GM18498 (cell line): ENCODE results near the gene ADAMTS12.

ENCODE experiments used
- ATAC-seq: cut with Tn5 transposase; IDR thresholded peaks from one replicate; pipeline ENCODE4 v1.9.1; 2021; ENCODE audit warnings: mild to moderate bottlenecking, moderate library complexity; ENCODE audit not compliant: unreplicated experiment

Gene ADAMTS12

GRCh38 chr5:33671700-33672291, 220.0 kb downstream of the ADAMTS12 start:
- no peak for ATAC-seq

DNA sequence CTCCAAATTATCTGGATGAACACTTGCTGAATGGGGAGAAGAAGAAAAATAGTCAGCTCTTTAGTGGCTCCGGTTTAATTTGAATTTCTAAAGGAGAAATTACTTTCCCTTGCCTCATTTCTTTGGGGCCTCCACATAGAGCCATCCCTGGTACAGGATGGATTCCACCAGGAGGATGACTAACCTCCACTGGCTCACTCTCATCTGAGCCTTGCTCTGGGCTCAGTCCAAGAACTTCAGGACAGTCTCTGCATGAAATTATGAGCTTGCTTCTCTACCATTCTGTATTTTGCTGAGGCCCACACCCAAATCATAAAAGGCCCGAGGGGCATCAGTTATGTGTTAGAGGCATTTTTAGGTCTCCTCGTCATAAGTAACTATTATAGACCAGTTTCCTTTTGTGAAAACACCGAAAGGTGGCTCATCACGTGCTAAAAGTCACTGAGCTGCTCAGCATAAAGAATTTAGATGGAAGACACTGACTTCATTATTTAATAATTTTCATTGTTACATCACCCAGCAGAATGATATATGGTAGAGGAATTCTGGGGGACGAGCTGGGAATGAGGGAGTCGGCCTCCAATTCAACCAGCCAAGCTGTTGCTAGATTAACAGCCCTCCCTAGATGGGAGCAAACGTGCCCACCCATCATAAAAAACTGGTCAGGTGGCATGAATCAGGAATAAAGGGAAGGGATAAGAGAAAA, 228.9 kb downstream of the ADAMTS12 start:
- no peak for ATAC-seq

DNA sequence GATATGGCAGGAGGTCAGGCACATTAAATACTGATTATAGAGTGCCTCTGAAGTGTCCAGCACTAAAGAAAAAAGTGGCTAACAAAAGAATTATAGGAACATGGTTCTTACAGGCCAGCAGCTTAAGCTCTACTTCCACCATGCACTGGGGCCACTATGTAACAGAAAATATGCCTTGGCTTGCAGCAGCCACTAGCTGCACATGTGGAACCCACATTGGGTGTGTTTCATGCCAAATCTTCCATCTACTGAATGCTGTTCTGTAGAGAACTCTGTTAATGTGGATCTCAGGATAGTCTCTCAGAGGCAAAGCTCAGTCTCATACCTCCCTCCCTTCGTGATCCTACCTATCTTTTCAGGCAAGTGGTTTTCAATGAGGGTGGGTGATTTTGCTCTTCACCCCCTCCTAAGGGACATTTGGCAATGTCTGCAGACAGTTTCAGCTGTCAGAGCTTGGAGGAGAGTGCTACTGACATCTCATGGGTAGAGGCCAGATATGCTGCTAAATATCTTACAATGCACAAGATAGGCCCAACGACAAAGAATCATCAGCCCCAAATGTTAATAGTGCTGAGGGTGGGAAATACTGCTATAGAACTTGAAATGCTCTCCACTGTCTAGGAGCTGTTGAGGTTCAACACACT, 232.1 kb downstream of the ADAMTS12 start:
- no peak for ATAC-seq

- ATAC-seq, result no peak
Measured at GRCh38 chr5:33657804-33658440, 233.9 kb downstream of the ADAMTS12 start.

DNA sequence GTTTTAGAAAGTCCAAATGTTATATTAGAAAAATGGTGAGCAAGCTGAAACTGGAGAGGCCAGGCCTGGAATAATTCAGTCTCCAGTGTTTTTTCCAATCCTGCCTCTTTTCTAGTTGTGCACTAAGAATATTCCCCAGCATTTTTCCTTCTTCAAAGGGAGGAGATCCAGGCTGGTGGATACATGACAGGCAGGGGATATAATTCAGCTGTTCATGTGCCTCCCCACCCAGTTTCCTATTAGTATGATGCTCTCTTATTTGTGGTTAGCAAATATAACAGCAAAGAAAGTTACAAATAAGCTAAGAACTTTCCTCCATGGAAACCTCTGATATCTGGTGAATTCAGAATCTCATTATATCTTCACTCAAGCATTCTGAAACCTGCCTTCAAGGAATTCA, 234.6 kb downstream of the ADAMTS12 start:
- no peak for ATAC-seq

- no peak for ATAC-seq
Measured at GRCh38 chr5:33650911-33651310, 240.9 kb downstream of the ADAMTS12 start.

DNA sequence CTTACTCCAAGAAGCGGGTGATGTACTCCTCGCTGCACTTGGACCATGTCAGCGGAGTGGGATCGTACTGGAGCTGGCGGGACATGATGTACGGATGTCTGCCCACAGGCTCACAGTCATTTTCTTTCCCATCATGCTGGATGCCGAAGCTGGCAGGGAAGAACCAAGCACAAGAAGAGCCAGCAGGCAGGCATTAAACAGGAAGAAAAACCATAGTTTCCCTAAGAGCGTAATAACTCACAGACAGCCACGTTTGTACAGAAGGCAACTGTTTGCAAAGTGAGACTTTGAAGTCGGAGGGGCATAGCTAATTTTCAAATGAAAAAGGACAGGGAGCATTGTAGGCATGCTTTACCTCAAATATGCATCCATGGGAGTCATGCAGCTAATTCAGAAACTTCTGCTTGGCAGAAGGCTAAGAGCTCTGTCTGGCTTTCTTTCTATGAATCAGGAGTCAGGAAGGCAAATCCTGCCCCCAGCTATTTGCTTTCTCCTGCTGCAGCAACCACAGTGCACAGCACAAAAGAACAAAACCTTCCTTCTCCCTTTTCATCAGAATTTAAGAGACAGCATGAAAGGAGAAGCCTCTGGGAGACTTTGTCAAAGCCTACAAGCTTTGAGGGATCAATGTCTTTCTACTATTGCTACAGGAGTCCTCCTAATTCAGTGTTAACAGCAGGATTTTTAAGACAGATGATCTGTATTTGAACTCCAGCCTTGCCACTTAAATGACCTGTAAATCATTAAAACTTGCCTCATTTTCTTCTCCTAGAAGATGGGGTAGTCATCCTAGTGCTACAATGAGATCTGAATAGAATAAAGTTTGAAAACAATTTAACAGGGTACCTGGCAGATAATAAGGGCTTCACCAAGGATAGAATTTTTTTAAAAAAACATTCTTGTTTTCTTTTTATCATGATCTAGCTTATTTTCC, 242.0 kb downstream of the ADAMTS12 start:
- ATAC-seq, result no peak

GRCh38 chr5:33641744-33642505, 249.9 kb downstream of the ADAMTS12 start:
- peak; percentile 68 for ATAC-seq

- ATAC-seq, result no peak
Measured at GRCh38 chr5:33639474-33639873, 252.3 kb downstream of the ADAMTS12 start.

GRCh38 chr5:33637011-33637410, 254.8 kb downstream of the ADAMTS12 start:
- ATAC-seq, result no peak

- no peak for ATAC-seq
Measured at GRCh38 chr5:33635582-33635981, 256.2 kb downstream of the ADAMTS12 start.

- ATAC-seq, result no peak
Measured at GRCh38 chr5:33633699-33634098, 258.1 kb downstream of the ADAMTS12 start.

DNA sequence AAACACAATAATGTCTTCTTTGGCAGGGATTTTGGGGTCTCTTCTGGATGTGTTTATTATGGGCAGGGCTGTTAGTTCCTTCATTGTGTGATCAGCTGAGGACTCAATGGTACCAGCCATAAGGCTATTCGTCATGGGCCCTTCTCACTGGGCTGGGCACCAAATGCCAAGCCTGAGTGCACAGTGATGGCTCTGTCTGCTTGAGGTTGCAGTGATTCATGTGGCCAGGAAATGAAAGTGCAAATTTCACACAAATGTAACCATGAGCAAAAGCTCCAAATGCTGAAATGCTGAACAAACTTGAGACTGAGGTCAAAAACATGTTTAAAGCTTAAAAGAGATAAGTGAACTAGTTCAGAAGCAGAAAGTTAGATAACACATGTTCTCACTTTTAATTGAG, 260.0 kb downstream of the ADAMTS12 start:
- ATAC-seq, result peak; percentile 98

DNA sequence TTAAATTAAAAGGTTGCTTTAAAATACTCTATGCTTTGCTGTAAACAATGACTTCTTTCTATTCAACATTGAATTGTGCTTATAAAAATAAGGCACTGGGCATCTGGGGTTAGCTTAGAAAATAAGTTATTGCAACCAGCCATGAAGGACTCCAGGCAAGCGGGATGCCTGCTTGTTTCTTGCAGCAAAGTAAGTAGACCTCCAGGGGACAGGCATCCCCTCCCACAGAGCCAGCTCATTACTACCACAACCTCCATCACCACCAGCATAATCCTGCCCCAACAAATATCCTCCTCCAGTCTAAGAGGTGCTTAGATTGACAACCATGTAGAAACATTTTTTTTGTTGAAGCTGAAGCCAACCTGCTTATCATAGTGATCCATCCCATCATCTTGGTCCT, 260.7 kb downstream of the ADAMTS12 start:
- ATAC-seq, result no peak

GRCh38 chr5:33629999-33630398, 261.8 kb downstream of the ADAMTS12 start:
- no peak for ATAC-seq

DNA sequence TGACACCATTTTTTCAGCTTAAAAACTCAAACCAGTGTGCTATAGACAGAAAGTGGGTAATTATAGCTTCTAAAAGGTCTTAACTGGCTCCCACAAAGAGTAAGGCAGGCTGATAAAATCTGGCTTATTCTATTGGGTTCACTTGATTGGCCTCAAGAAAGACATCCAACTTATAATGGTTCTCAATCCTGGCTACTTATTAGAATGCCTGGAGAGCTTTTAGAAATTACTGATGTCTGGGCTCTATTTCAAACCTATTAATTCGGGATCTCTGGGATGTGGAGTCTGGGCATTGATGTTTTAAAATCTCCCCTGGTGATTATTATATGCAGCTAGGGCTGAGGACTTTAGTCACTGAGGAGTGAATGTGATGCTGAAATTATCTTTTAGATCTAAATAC, 263.0 kb downstream of the ADAMTS12 start:
- no peak for ATAC-seq

DNA sequence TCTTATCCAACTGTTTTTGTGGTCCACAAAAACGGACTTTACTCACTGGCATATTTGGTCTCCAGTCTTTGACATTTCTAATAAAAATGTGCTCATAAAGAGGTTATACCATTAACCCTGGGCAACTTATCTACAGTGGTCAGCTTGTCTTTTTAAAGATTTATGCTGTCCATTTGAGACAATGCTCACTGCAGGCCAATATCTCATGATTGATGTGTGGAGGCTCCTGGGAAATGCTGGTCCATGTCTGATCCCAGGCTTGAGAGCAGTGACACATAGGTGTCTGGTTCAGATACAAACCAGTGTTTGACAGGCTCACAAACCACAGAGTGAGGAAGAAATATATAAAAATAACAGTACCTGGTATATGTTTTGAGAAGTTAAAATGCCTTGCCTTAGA, 270.3 kb downstream of the ADAMTS12 start:
- no peak for ATAC-seq

DNA sequence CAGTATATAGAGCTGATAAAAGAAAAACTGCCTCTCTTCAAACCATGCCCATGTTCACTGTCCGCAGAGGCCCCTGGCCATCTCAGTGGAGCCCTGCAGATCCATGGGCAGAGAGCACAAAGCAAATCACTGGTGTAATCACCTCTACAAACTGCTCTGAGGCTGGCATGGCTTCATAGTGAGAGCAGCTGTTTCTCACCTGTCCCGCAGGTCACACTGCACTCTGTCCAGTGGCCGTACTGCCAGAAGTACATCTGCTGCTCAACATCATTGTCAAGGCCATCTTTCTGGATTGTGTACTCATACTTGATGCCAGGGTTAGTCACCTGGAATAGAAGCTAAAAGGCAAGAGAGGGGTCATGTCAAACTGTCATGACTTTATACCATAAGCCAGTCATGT, 277.8 kb downstream of the ADAMTS12 start:
- ATAC-seq, result no peak

GRCh38 chr5:33612386-33612785, 279.4 kb downstream of the ADAMTS12 start:
- no peak for ATAC-seq

DNA sequence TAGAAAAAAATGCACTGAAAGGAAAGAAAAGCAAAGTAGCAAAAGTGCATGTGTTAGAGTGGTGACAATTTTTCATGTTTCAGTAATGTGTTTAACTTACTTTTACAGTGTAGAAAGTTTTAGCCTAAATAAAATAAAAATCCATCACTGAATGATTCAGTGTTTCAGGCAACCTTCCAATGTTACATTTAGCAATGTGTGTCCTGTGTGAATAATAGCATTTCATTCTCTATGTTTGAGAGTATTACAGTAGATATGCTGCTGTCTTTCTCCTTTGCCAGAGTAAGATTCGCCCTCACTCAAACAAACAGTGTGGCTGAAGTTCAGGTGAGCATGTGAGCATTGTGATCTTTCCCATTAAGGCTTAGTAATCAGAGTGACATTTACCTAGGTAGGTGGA, 279.9 kb downstream of the ADAMTS12 start:
- ATAC-seq, result no peak
